HUES64 (cell line): Measurements from ENCODE around the gene NTRK2.

Experiments used
- H3K27ac ChIP-seq: 2 replicates; pipeline ENCODE4 v1.7.0; 2013; ENCODE audit warnings: low read depth, low read length, inconsistent platforms
- H3K27me3 ChIP-seq: 2 replicates; pipeline ENCODE4 v1.6.1; 2013; ENCODE audit warnings: mild to moderate bottlenecking, low read length; ENCODE audit not compliant: insufficient read depth
- H3K36me3 ChIP-seq: 2 replicates; pipeline ENCODE4 v1.6.1; 2013; ENCODE audit warnings: mild to moderate bottlenecking, low read length; ENCODE audit not compliant: insufficient read depth
- H3K4me1 ChIP-seq: 2 replicates; pipeline ENCODE4 v1.6.1; 2013; ENCODE audit warnings: mild to moderate bottlenecking, low read length, moderate library complexity; ENCODE audit not compliant: insufficient read depth
- H3K4me3 ChIP-seq: 2 replicates; pipeline ENCODE4 v1.5.1; 2013; ENCODE audit warnings: mild to moderate bottlenecking, low read length, moderate library complexity
- H3K9ac ChIP-seq: 2 replicates; pipeline ENCODE4 v1.6.1; 2013; ENCODE audit warnings: mild to moderate bottlenecking, low read depth, low read length
- H3K9me3 ChIP-seq: 2 replicates; pipeline ENCODE4 v1.6.1; 2013; ENCODE audit warnings: low read depth, low read length; ENCODE audit not compliant: insufficient read depth
- WGBS: fragments of 150-250, 120-280 bp; methylation state at CpG from one replicate; pipeline ENCODE4 v1.1.7; 2013; ENCODE audit warnings: missing lambda C conversion rate; 5-methylcytosine and 5-hydroxymethylcytosine counted together

Gene NTRK2

DNA sequence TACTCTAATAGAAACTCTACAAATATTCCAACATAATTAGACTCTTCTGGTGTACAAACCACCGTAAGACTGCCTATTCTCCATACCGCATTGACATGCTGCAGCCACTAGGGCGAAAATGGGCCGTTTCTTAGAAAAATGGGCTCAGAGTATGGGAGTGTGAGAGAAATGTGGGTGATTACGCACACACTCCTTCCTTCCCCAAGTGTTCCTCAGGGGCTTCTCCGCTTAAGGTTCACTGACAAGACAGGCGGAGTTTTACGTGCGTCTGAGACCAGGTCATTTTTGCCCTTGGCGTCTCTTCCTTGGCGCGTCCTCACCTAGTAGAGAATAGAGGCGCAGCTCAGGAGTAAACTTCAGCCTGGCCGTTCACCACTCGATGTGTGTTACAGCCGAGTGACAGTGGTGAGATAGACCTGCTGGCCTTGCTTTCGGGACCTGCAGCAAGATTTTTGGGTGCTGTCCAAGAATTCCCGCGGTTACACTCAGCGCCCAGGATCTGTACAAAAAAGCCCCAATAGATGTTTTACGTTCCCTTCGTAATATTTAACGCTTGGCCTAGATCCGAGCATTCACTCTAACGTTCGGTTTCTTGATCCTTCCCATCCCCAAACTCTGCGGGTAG is 1.8 kb upstream of the NTRK2 start:
- H3K9me3 ChIP-seq, result no peaks in the 10 kb centered on the region
- H3K4me1 ChIP-seq, result peaks cover 5% of the 10 kb centered on the region; the same call in 1 of the 2 replicates
- peaks cover 67% of the 10 kb centered on the region for H3K27me3 ChIP-seq
- no peaks in the 10 kb centered on the region for H3K36me3 ChIP-seq
- peak overlapping the region; percentile 51 for H3K4me3 ChIP-seq
- H3K9ac ChIP-seq, result no peak overlapping the region
- no peak overlapping the region for H3K27ac ChIP-seq
- 6% methylated on average over 27 of the region's 27 CpGs for WGBS

DNA sequence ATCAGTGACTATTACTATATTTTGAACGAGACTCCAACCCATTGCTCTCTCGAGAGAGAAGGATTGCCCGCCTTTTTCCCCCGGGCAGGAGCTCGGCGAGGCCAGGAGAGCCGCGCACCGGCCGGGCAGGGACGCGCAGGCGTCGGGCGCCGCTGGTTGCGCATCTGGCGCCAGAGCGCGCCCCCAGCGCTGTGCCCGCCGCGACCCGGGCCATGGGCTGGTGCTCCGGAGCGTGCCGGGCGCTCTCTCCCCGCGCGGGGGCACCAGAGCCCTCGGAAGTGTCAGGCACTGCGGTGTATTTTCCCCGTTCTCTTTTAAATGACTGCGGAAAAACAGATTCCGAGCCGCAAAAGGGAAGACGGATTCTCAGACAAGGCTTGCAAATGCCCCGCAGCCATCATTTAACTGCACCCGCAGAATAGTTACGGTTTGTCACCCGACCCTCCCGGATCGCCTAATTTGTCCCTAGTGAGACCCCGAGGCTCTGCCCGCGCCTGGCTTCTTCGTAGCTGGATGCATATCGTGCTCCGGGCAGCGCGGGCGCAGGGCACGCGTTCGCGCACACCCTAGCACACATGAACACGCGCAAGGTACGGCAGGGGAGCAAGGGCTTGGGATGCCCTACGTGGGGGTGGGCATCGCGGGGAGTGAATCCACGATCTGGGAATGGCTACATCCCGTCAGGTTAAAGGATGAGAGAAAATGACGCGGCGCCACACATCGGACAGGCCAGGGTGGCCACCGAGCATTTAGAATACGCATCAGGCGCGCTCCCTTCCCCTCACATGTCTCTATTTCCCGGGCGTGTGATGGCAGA is 1.1 kb upstream of the NTRK2 start:
- H3K9me3 ChIP-seq, result no peaks in the 10 kb centered on the region
- H3K9ac ChIP-seq, result no peak overlapping the region
- H3K27me3 ChIP-seq, result peaks cover 74% of the 10 kb centered on the region
- H3K27ac ChIP-seq, result no peak overlapping the region
- under 1% methylated on average over 76 of the region's 76 CpGs for WGBS
- H3K36me3 ChIP-seq, result no peaks in the 10 kb centered on the region
- peaks cover 5% of the 10 kb centered on the region; the same call in 1 of the 2 replicates for H3K4me1 ChIP-seq
- H3K4me3 ChIP-seq, result peak overlapping the region; percentile 51

DNA sequence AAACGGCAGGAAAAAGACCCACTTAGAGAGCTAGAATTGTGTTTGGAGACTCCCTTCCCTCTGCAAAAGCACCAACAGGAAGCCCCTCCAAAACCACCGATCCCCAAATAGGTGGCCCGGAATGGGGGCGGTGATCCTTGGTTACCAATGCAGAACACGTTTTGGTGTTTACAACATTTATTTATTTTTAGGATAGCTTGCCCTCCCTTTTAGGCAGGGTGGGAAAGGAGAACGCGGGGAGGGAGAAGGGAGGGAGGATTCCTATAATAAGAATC is 579 bp upstream of the NTRK2 start:
- no peak overlapping the region for H3K9ac ChIP-seq
- peaks cover 80% of the 10 kb centered on the region for H3K27me3 ChIP-seq
- 3% methylated on average over 6 of the region's 7 CpGs for WGBS
- H3K27ac ChIP-seq, result no peak overlapping the region
- H3K36me3 ChIP-seq, result no peaks in the 10 kb centered on the region
- H3K9me3 ChIP-seq, result no peaks in the 10 kb centered on the region
- H3K4me1 ChIP-seq, result peaks cover 5% of the 10 kb centered on the region; the same call in 1 of the 2 replicates
- peak overlapping the region; percentile 51 for H3K4me3 ChIP-seq

DNA sequence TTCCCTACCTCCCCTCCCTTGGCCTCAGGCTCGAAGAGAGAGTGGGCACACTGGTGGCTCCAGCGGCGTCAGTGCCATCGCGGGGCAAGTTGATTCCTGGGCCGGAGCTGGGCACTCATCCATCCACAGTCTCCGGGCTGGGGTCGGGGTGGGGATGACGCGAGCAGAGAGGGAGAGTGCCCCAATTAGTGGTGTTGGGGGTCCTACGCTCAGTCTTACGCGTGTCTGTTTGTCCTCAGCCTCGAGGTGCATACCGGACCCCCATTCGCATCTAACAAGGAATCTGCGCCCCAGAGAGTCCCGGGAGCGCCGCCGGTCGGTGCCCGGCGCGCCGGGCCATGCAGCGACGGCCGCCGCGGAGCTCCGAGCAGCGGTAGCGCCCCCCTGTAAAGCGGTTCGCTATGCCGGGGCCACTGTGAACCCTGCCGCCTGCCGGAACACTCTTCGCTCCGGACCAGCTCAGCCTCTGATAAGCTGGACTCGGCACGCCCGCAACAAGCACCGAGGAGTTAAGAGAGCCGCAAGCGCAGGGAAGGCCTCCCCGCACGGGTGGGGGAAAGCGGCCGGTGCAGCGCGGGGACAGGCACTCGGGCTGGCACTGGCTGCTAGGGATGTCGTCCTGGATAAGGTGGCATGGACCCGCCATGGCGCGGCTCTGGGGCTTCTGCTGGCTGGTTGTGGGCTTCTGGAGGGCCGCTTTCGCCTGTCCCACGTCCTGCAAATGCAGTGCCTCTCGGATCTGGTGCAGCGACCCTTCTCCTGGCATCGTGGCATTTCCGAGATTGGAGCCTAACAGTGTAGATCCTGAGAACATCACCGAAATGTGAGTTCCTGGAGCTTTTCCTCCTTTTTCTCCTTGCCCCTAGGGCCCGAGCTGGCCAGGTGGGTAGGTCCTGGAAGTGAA is 861 bp downstream of the NTRK2 start:
- Histone ChIP-seq H3K4me3 (peak overlapping the region; percentile 51), H3K27me3 (peaks cover 80% of the 10 kb centered on the region), H3K9ac (no peak overlapping the region)

DNA sequence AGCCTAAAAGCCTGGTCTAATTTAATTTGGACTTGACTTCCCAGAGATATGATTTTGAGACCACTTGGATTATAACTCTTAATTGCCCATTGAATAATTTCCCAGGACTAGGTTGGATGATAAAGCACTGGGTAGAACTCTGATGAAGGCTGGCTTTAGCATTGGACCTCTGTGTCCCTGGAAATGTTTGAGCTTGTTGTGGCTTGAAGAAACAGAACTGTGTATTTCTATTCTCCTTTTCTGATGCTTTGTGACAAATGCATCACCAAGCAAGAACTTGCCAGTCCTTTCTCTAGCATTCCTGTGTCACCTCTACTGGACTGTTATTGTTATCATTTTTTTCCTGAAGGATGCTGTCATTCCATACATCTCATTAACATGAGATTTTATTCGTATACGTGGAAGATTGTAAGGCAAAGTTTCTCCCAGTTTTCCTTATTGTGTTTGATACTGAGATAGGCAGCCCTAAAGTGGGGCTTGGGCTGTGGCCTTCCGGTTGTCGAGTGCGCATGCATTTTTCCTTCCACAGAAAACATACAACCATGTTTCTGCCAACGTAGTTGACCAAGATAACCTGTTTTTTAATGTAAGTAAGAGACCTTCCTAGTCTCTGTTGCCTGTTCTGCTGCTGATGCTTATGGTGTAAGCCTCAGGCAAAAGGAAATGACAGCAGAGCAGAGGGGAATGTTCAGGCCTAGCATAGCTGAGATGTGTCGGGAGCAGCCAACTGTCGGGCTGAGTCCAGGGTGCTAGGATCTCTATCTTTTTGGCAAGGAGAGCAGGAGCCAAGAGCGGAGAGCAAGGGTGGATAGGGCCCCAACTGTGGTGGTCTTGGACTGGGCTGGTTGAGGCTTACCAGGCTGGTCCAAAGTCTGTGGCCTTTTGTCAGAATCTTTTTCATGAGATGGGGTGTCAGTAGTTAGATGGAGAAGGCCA is 2.3 kb downstream of the NTRK2 start:
- no peak overlapping the region for H3K4me3 ChIP-seq
- no peak overlapping the region for H3K27ac ChIP-seq
- H3K27me3 ChIP-seq, result peaks cover 71% of the 10 kb centered on the region
- H3K4me1 ChIP-seq, result peaks cover 5% of the 10 kb centered on the region; the same call in 1 of the 2 replicates
- H3K9ac ChIP-seq, result no peak overlapping the region
- WGBS, result 94% methylated on average over 7 of the region's 9 CpGs
- no peaks in the 10 kb centered on the region for H3K36me3 ChIP-seq
- no peaks in the 10 kb centered on the region for H3K9me3 ChIP-seq

More for the DNA sequence above, 861 bp downstream of the NTRK2 start:
- Histone ChIP-seq H3K36me3 (no peaks in the 10 kb centered on the region), H3K9me3 (no peaks in the 10 kb centered on the region), H3K27ac (no peak overlapping the region), H3K4me1 (peaks cover 5% of the 10 kb centered on the region; the same call in 1 of the 2 replicates)
- WGBS, result 4% methylated on average over 67 of the region's 67 CpGs

DNA sequence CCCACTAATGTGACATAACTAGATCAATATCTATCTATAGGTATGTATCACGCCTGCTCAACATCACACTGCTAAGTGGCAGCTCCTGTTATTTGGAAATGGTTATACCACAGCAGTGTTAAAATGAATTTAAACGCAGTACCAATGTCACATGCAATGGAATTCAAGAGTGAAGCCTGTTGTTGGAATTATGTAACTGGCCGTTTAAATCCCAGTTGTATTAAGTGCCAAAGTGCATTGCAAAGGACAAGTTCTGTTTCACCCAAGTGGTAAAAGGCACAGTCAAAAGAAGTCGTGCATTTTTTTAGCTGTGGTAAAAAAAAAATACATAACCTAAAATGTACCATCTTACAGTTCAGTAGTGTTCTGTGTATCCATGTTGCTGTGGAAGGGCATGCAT is 4.3 kb downstream of the NTRK2 start:
- 88% methylated on average over 4 of the region's 4 CpGs for WGBS
- Histone ChIP-seq H3K4me1 (no peaks in the 10 kb centered on the region), H3K27ac (no peak overlapping the region), H3K36me3 (no peaks in the 10 kb centered on the region), H3K4me3 (no peak overlapping the region), H3K27me3 (peaks cover 52% of the 10 kb centered on the region), H3K9me3 (no peaks in the 10 kb centered on the region), H3K9ac (no peak overlapping the region)

DNA sequence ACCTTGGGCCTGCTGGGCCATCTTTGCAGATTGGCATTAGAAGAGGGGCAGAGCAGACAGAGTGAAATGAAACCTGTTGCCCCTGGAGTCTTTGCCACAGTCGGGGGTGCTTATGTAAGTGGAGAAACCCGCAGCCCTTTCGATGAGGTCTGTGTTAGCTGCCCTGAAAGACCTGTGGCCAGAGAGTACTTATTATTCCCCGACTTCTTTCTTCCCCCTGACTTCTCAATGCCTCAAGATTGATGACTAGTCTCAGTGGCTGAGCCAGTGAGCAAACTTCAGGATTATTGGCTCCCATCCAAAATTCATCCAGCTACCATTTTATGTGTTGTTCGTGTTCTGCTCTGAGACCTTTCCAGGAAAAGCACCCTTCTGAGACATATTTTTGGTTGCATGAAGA is 7.6 kb downstream of the NTRK2 start:
- Histone ChIP-seq H3K27ac (no peak overlapping the region), H3K9me3 (no peaks in the 10 kb centered on the region), H3K36me3 (no peaks in the 10 kb centered on the region), H3K4me3 (no peak overlapping the region), H3K9ac (no peak overlapping the region), H3K27me3 (peaks cover 19% of the 10 kb centered on the region), H3K4me1 (no peaks in the 10 kb centered on the region)
- 93% methylated on average over 5 of the region's 5 CpGs for WGBS

DNA sequence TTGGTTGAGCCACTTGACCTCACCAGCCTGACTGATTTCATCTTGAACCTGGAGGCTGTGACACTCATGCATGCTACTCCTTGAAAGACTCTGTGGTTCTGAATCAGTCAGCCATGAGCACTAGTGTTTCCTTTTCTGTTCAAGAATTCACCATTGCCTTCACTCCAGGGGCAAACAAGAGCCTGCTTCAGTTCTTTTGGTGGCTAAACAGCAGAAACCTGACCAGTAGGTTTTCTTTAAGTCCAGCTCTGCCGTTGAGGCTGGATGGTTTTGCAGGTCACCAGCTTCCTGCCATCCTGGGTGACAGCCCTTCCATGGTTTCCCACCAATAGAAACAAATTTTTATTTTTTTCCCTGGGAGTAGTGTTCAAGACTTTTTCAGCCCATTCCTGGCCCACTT is 10.0 kb downstream of the NTRK2 start:
- Histone ChIP-seq H3K27me3 (no peaks in the 10 kb centered on the region), H3K9me3 (no peaks in the 10 kb centered on the region), H3K9ac (no peak overlapping the region), H3K4me1 (no peaks in the 10 kb centered on the region), H3K4me3 (no peak overlapping the region), H3K36me3 (no peaks in the 10 kb centered on the region), H3K27ac (no peak overlapping the region)
- 88% methylated on average over 1 of the region's 1 CpG for WGBS

DNA sequence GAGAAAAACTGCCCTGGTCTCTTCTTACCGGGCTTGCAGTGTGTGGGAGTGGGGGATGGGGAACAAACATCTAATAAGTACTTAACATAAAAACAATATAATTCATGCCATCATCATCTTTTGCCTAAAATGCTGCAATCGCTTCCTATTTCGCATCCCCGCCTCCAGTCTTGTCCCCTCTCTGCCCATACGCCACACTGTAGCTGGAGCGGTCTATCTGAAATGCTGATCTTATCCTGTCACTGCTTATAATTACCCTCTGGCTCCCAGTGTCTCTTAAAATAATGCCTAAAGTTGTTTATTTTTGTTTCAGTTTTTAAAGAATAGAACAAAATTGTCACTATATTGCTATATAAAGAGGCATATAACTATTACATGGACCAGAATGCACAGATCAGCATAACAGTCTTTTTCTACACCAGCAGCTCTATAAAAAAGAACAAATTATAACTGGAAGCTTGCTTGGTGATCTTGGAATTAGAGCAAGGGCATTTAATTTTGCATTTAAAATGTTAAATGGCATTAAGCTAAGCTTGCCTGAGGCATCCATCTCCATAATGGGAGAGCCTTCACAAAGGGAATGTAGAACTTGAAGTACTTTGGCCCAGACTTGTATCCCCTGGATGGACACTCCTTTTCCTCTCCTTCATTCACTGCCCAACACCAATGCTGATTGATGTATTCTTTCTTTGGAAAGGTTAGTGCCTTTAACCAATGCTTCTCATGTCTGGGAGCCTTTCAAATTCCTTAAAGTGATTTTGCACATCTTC is 12.2 kb downstream of the NTRK2 start:
- no peak overlapping the region for H3K27ac ChIP-seq

DNA sequence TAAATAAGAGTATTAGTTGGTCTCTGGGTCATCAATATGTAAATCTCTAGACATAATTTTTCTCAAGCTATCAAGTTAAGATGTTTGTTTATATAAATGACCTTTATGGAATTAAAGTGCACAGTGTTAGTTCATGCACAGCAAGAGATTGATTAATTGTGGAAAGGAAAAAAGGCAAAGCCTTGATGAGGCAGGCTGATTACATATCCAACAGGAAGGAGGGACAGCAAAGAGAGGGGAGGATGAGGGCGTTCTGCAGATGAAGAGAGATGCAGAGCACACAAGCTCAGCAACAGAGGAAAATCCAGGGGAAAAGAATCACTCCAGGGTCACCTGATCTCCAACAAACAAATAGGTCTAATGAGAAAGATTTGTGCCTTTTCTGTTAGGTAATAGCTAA is 16.5 kb downstream of the NTRK2 start:
- WGBS, result 95% methylated on average over 1 of the region's 1 CpG
- H3K9me3 ChIP-seq, result no peaks in the 10 kb centered on the region

More for the DNA sequence above, 12.2 kb downstream of the NTRK2 start:
- Histone ChIP-seq H3K36me3 (no peaks in the 10 kb centered on the region), H3K9me3 (no peaks in the 10 kb centered on the region), H3K4me1 (no peaks in the 10 kb centered on the region), H3K9ac (no peak overlapping the region), H3K27me3 (no peaks in the 10 kb centered on the region), H3K4me3 (no peak overlapping the region)
- whole genome bisulfite sequencing, result 95% methylated on average over 5 of the region's 6 CpGs

More for the DNA sequence above, 16.5 kb downstream of the NTRK2 start:
- no peaks in the 10 kb centered on the region for H3K27me3 ChIP-seq
- no peak overlapping the region for H3K27ac ChIP-seq
- no peak overlapping the region for H3K9ac ChIP-seq
- no peaks in the 10 kb centered on the region for H3K4me1 ChIP-seq
- H3K4me3 ChIP-seq, result no peak overlapping the region
- H3K36me3 ChIP-seq, result no peaks in the 10 kb centered on the region
